ENCODE measurements around the gene SMYD3.

DNA sequence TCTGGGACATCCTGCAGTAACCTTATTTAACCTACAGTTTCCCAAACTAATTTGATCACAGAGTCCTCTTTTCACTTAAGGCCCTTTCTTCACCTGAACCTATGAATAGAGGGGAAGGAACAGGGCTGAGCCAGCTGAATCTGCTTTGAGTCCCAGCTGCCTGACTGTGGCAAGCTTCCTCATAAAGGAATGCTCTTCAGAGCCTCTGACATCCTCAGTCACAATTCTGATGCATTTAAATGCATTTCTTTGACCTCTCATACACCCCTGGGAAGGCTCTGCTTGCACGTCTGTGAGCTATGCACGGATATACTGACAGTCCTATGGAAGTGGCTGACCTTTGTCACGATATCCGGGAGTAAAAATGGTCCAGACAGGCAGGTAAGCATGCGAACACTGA lies 673.1 kb downstream of the SMYD3 start:
- no peak for TF ChIP-seq EZH2phosphoT487 (conservative IDR thresholded peaks at IDR 0.05; ENCODE audit: low read length)
- TF ChIP-seq, protein P1, sequence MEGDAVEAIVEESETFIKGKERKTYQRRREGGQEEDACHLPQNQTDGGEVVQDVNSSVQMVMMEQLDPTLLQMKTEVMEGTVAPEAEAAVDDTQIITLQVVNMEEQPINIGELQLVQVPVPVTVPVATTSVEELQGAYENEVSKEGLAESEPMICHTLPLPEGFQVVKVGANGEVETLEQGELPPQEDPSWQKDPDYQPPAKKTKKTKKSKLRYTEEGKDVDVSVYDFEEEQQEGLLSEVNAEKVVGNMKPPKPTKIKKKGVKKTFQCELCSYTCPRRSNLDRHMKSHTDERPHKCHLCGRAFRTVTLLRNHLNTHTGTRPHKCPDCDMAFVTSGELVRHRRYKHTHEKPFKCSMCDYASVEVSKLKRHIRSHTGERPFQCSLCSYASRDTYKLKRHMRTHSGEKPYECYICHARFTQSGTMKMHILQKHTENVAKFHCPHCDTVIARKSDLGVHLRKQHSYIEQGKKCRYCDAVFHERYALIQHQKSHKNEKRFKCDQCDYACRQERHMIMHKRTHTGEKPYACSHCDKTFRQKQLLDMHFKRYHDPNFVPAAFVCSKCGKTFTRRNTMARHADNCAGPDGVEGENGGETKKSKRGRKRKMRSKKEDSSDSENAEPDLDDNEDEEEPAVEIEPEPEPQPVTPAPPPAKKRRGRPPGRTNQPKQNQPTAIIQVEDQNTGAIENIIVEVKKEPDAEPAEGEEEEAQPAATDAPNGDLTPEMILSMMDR (IDR thresholded peaks at IDR 0.05; ENCODE audit: insufficient read depth, low read length, poor library complexity, severe bottlenecking): no peak
